IPS DF 19.7 (cell line): ENCODE results near the gene INF2.

Experiments
- DNase-seq: peaks from one replicate; pipeline ENCODE4 v3.0.0-alpha.2; 2013; ENCODE audit warnings: low read depth, low spot score

The INF2 gene

GRCh38 chr14:104702673-104703072 is 13.3 kb downstream of the INF2 start:
- DNase-seq, result no peak

GRCh38 chr14:104703269-104703668 is 13.9 kb downstream of the INF2 start:
- DNase-seq, result no peak

GRCh38 chr14:104704252-104704651 is 14.8 kb downstream of the INF2 start:
- DNase-seq, result no peak

GRCh38 chr14:104705340-104706047 is 16.1 kb downstream of the INF2 start:
- DNase-seq, result no peak

GRCh38 chr14:104706733-104707607 is 17.6 kb downstream of the INF2 start:
- DNase-seq, result no peak

GRCh38 chr14:104707608-104708595 is 18.5 kb downstream of the INF2 start:
- DNase-seq, result no peak

- no peak for DNase-seq
Measured at GRCh38 chr14:104708606-104709268, 19.3 kb downstream of the INF2 start.

GRCh38 chr14:104709387-104710039 is 20.1 kb downstream of the INF2 start:
- DNase-seq, result no peak

GRCh38 chr14:104710071-104710735 is 20.8 kb downstream of the INF2 start:
- no peak for DNase-seq

GRCh38 chr14:104712881-104713734 is 23.7 kb downstream of the INF2 start:
- DNase-seq, result no peak

- no peak for DNase-seq
Measured at GRCh38 chr14:104714066-104714465, 24.6 kb downstream of the INF2 start.

- no peak for DNase-seq
Measured at GRCh38 chr14:104714681-104715080, 25.3 kb downstream of the INF2 start.

GRCh38 chr14:104715416-104715815 is 26.0 kb downstream of the INF2 start:
- no peak for DNase-seq

- DNase-seq, result no peak
Measured at GRCh38 chr14:104715871-104716270, 26.5 kb downstream of the INF2 start.

GRCh38 chr14:104717137-104717536 is 27.7 kb downstream of the INF2 start:
- DNase-seq, result no peak

- DNase-seq, result no peak
Measured at GRCh38 chr14:104717646-104718045, 28.2 kb downstream of the INF2 start.

- no peak for DNase-seq
Measured at GRCh38 chr14:104718147-104718546, 28.7 kb downstream of the INF2 start.

GRCh38 chr14:104718871-104719270 is 29.5 kb downstream of the INF2 start:
- no peak for DNase-seq

- no peak for DNase-seq
Measured at GRCh38 chr14:104719343-104719742, 29.9 kb downstream of the INF2 start.
